Gastroesophageal sphincter (tissue), 3 donors: ENCODE measurements around the gene CHMP5.

Experiments
- POLR2A ChIP-seq, 2 donors: fragments of 450-650 bp; IDR thresholded peaks; one replicate each; pipeline ENCODE4 v1.6.1; 2017; ENCODE audit warnings: antibody characterized with exemption in 2 of 2, mild to moderate bottlenecking in 2 of 2, moderate library complexity in 1 of 2
- TF ChIP-seq, protein P1 (sequence below), 4 experiments: fragments of 200-600 bp in 2 of 4; fragments of 450-650 bp in 2 of 4; sonication (generic) in 1 of 4; IDR thresholded peaks; one replicate each; pipeline ENCODE4 v1.5.1; 2017 to 2019; ENCODE audit warnings: antibody characterized with exemption in 4 of 4, mild to moderate bottlenecking in 2 of 4, moderate library complexity in 2 of 4

DNA sequence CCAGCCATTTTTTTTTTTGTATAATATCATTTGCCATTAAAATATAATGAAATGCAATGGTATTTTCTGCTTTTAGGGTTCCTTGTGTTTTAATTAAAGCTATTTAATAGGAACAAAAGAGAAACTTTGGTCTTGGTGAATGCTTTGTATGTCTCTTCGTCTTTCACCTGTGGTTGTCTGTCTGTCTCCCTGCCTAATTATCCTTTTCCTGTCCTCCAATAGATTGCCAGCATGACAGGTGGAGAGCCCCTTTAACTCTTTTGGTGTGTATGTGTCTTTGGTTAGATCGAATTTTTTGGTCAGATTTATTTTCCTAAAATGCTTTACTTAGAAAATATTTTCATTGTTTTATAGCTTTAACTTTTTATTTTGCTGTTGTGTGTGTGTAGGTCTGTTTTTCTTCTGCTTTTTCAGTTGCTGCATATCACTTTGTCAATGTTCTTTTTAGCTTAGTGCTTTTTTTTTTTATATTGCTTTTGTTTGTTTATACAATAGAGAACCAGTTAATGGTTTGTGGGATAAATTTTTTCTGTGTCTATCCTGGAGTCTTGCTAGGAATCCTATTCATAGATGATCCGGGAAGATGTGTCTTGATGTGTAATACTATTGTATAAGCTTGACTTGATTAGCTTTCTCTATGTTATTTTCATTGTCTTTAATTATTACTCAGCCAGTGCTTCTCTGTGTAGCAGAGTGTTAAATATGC is 8.6 kb downstream of the CHMP5 start:
- TF ChIP-seq, protein P1, sequence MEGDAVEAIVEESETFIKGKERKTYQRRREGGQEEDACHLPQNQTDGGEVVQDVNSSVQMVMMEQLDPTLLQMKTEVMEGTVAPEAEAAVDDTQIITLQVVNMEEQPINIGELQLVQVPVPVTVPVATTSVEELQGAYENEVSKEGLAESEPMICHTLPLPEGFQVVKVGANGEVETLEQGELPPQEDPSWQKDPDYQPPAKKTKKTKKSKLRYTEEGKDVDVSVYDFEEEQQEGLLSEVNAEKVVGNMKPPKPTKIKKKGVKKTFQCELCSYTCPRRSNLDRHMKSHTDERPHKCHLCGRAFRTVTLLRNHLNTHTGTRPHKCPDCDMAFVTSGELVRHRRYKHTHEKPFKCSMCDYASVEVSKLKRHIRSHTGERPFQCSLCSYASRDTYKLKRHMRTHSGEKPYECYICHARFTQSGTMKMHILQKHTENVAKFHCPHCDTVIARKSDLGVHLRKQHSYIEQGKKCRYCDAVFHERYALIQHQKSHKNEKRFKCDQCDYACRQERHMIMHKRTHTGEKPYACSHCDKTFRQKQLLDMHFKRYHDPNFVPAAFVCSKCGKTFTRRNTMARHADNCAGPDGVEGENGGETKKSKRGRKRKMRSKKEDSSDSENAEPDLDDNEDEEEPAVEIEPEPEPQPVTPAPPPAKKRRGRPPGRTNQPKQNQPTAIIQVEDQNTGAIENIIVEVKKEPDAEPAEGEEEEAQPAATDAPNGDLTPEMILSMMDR (IDR thresholded peaks at IDR 0.05), result no peak
- TF ChIP-seq POLR2A (IDR thresholded peaks at IDR 0.05), result no peak
